ENCODE results near the gene LIPC.

Gene LIPC

DNA sequence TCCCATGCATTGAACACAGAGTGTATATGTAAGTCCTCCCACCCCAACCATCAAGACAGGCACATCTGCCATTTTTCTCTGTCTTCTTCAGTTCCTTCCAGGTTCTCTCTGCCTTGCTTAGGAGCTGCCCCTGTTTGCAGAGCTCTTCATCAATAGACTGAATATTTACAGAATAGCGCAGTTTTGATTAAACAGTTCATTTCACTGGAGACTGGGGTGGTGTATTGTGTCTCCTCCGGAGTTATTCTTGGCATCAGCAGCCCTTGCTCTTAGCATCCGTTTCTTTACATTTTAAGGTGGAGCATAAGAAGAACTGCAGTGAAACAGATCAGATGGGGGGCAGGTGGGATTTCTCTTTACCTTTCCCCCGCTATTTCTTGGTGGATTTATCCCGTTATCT is 87.7 kb downstream of the LIPC start:
- no peak overlapping the region for H3K4me3 ChIP-seq (ENCODE audit: low read length)
- no peaks in the 10 kb centered on the region for H3K36me3 ChIP-seq (ENCODE audit: insufficient read depth, low read length)
- H2AFZ ChIP-seq (ENCODE audit: low read depth, low read length) = no peak overlapping the region
- H3K9me3 ChIP-seq (ENCODE audit: low read length) = peaks cover 3% of the 10 kb centered on the region
- peaks cover 27% of the 10 kb centered on the region for H3K4me1 ChIP-seq (ENCODE audit: insufficient read depth, low read length)
- peaks cover 8% of the 10 kb centered on the region for H3K27me3 ChIP-seq (ENCODE audit: insufficient read depth, low read length)

DNA sequence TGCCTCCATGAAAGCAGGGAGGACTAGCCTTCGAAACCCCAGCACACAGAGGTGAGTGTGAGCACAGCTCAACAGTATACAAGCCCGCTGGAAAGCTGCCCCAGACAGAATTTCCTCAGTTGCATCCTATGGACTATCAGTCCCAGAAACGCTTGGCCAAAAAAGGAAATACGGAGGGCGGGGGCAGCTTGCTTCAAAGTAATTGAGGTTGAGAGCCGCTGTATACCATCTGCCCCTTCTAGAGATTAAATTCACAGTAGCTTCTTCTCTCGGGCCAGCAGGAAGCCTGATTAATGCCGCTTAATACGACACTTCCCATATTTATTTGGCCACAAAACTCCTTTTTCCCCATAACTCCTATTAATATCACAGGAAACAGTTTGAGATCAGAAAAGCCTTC is 88.7 kb downstream of the LIPC start:
- peaks cover 8% of the 10 kb centered on the region for H3K27me3 ChIP-seq (ENCODE audit: insufficient read depth, low read length)
- H3K4me3 ChIP-seq (ENCODE audit: low read length) = no peak overlapping the region
- H3K9me3 ChIP-seq (ENCODE audit: low read length) = peaks cover 3% of the 10 kb centered on the region
- H3K4me1 ChIP-seq (ENCODE audit: insufficient read depth, low read length) = peaks cover 27% of the 10 kb centered on the region
- no peaks in the 10 kb centered on the region for H3K36me3 ChIP-seq (ENCODE audit: insufficient read depth, low read length)
- H2AFZ ChIP-seq (ENCODE audit: low read depth, low read length) = no peak overlapping the region

DNA sequence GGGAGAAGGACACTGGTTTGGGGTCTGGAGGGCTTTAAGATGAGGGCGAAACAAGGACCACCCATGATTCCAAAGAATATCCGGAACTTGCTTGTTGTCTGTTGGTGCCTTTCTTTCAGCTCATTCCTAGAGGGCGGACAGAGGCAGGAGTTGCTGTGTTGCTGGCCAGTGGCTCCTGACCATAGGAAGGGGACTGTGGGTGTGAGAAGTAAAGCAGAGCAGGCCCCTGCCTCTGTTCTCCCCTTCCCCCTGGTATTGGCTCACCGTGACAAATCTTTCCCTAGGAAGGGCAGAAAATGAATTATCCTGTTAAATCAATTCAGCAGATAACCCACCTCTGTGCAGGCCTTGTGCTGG is 89.1 kb downstream of the LIPC start:
- no peaks in the 10 kb centered on the region for H3K36me3 ChIP-seq (ENCODE audit: insufficient read depth, low read length)
- H3K4me3 ChIP-seq (ENCODE audit: low read length) = no peak overlapping the region
- no peak overlapping the region for H2AFZ ChIP-seq (ENCODE audit: low read depth, low read length)
- H3K9me3 ChIP-seq (ENCODE audit: low read length) = peaks cover 3% of the 10 kb centered on the region
- peaks cover 8% of the 10 kb centered on the region for H3K27me3 ChIP-seq (ENCODE audit: insufficient read depth, low read length)
- peaks cover 27% of the 10 kb centered on the region for H3K4me1 ChIP-seq (ENCODE audit: insufficient read depth, low read length)

DNA sequence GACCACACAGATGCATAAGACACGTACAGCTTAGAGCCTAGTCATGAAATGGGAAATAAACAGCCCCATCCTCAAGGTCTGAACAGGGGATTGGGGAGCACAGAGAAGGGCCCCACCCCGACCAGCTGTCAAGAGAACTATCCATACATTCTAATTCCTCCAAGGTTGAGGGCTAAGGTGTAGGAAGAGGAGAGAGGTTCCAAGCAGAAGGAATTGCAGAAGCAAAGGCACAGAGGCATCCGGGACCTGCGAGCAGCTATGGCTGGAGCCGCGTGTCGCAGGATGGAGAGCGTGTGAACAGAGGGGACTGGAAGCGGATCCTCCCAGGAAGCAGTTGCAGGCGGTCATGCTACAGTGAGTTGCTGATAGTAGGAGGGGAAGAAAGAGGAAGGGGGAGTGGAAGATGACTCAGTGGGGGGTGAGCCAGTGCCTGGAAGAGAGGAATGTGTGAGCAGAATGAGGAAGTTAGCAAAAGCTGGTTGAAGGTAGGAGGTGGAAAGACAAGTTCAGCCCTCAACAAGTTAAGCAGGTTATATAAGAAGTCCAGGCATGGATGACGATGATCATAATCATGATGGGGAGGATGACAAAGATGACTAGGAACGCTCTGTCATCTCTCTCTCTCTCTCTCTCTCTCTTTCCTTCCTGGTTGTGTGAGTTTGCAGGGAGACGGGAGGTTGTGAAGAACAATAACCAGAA is 89.7 kb downstream of the LIPC start:
- no peak overlapping the region for H3K4me3 ChIP-seq (ENCODE audit: low read length)
- peaks cover 27% of the 10 kb centered on the region for H3K4me1 ChIP-seq (ENCODE audit: insufficient read depth, low read length)
- H2AFZ ChIP-seq (ENCODE audit: low read depth, low read length) = no peak overlapping the region
- H3K9me3 ChIP-seq (ENCODE audit: low read length) = peaks cover 3% of the 10 kb centered on the region
- H3K27me3 ChIP-seq (ENCODE audit: insufficient read depth, low read length) = peaks cover 8% of the 10 kb centered on the region
- H3K36me3 ChIP-seq (ENCODE audit: insufficient read depth, low read length) = no peaks in the 10 kb centered on the region

DNA sequence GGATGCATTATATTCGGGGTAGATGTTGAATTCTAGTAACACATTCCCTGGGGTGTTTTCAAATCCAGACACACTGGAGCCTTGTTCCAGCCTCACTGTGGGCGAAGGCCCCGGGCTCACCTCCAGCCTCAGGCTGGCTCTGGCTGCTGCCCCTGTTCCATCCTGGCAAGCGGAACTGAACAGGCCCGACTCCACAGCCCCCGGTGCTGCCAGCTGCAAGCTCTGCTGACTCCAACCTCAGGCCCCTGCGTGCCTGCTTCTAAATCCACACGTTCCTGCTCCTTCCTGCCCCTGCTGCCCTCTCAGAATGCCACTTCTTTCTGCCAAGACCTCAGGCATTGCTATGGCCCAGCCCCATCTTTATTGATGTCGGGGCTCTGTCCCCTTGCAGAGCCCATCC is 90.6 kb downstream of the LIPC start:
- peaks cover 18% of the 10 kb centered on the region for H3K4me1 ChIP-seq (ENCODE audit: insufficient read depth, low read length)
- H3K9me3 ChIP-seq (ENCODE audit: low read length) = peaks cover 3% of the 10 kb centered on the region
- no peaks in the 10 kb centered on the region for H3K36me3 ChIP-seq (ENCODE audit: insufficient read depth, low read length)
- peaks cover 8% of the 10 kb centered on the region for H3K27me3 ChIP-seq (ENCODE audit: insufficient read depth, low read length)
- no peak overlapping the region for H2AFZ ChIP-seq (ENCODE audit: low read depth, low read length)
- no peak overlapping the region for H3K4me3 ChIP-seq (ENCODE audit: low read length)

DNA sequence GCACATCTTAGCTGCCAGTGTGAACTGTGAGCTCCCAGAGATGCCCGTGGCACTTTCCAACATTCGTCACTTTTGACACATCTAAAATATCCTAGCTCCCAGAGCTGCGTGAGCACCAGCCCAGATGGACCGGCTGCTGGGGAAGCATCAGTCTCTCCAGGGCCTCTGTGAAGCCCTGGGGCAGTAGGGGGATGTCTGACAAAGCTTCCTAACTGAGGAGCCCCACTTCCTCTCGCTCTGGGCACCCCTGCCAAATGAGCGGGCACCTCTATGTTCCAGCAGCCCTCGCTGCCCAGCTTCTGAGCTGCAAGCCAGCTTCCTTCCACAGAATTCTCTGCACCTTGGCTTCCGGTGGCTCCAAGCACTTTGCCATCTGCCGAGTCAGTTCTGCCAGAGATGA is 91.1 kb downstream of the LIPC start:
- Histone ChIP-seq H3K27me3 (ENCODE audit: insufficient read depth, low read length) (peaks cover 8% of the 10 kb centered on the region), H3K9me3 (ENCODE audit: low read length) (peaks cover 3% of the 10 kb centered on the region), H3K4me3 (ENCODE audit: low read length) (no peak overlapping the region), H2AFZ (ENCODE audit: low read depth, low read length) (no peak overlapping the region), H3K36me3 (ENCODE audit: insufficient read depth, low read length) (no peaks in the 10 kb centered on the region), H3K4me1 (ENCODE audit: insufficient read depth, low read length) (peaks cover 17% of the 10 kb centered on the region)

DNA sequence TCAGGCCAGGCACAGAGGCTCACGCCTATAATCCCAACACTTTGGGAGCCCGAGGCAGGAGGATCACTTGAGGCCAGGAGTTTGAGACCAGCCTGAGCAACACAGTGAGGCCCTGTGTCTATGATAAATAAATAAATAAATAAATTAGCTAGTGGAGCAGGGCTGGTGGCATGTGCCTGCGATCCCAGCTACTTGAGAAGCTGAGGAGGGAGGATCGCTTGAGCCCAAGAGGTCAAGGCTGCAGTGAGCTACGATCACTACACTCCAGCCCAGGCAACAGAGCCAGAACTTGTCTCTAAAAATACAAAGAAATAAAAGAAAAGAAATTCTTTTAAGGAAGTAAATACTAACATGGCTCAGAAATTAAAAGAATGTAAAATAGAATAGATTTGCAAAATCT is 91.8 kb downstream of the LIPC start:
- Histone ChIP-seq H3K36me3 (ENCODE audit: insufficient read depth, low read length) (no peaks in the 10 kb centered on the region), H3K9me3 (ENCODE audit: low read length) (peaks cover 3% of the 10 kb centered on the region), H3K4me1 (ENCODE audit: insufficient read depth, low read length) (peaks cover 9% of the 10 kb centered on the region), H3K4me3 (ENCODE audit: low read length) (no peak overlapping the region), H2AFZ (ENCODE audit: low read depth, low read length) (no peak overlapping the region), H3K27me3 (ENCODE audit: insufficient read depth, low read length) (peaks cover 8% of the 10 kb centered on the region)

DNA sequence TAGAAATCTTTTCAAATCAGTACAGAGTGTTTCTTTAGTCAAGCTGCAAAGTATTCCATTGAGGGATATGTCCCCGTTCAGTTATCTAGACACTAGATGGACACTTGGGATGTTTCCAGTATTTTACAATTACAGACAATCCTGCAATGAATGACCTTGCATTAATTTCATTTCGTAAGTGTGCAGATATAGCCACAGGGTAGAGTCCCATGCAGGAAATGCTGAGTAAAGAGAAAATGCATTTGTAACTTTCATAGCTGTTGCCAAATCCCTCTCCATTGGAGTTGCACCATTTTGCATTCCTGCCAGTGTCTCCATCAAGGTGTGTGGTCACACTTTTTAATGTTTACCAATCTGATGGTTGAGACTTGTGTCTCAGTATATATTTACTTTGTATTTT is 92.5 kb downstream of the LIPC start:
- peaks cover 7% of the 10 kb centered on the region for H3K4me1 ChIP-seq (ENCODE audit: insufficient read depth, low read length)
- no peak overlapping the region for H3K4me3 ChIP-seq (ENCODE audit: low read length)
- peaks cover 8% of the 10 kb centered on the region for H3K27me3 ChIP-seq (ENCODE audit: insufficient read depth, low read length)
- peaks cover 3% of the 10 kb centered on the region for H3K9me3 ChIP-seq (ENCODE audit: low read length)
- H2AFZ ChIP-seq (ENCODE audit: low read depth, low read length) = no peak overlapping the region
- H3K36me3 ChIP-seq (ENCODE audit: insufficient read depth, low read length) = no peaks in the 10 kb centered on the region

DNA sequence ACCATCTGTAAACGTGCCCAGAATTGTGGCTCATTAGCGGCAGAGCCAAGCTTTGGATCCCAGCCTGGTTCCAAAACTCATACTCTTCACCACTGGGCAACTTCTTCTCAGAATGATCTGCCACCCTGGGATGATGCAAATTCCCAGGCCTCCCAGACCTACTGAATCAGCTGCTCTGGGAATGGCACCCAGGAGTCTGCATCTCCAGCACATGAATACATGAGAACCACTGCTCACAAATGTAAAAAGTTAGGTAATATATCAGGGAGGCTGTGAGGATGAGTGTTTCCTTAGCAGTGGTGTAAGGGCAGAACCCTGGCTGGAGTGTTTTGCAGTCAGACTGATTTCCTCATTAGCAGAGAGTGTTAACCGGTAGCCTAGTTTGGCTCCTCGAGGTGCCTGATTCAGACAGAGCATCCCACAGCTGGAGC is 94.2 kb downstream of the LIPC start:
- H3K36me3 ChIP-seq (ENCODE audit: insufficient read depth, low read length) = no peaks in the 10 kb centered on the region
- no peak overlapping the region for H2AFZ ChIP-seq (ENCODE audit: low read depth, low read length)
- H3K4me3 ChIP-seq (ENCODE audit: low read length) = no peak overlapping the region
- H3K9me3 ChIP-seq (ENCODE audit: low read length) = peaks cover 3% of the 10 kb centered on the region
- peaks cover 4% of the 10 kb centered on the region for H3K27me3 ChIP-seq (ENCODE audit: insufficient read depth, low read length)
- peaks cover 3% of the 10 kb centered on the region for H3K4me1 ChIP-seq (ENCODE audit: insufficient read depth, low read length)

DNA sequence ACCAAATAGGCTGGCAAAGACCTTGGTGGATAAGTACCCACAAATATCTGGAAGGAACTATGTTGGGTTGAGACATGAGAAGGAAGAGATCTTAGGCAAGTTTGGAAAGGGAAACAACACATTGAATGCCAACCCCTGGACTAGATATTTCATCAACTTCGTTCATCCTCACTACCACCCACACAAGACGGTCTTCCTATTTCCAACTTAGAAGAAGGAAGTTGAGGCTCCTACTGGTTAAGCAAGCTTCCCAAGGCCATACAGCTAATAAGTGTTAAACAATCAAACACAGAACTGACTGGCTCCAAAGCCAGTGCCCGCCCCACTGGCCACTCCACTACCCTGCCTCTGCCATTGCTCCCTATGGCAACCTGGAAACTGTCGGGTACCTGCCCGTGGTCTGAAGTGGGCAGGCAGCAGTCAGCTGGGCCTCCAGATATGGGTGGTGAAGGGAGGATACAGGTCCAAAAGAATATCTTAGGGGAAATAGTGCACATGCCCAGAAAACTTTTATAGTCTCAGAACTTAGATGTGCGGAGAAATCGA is 94.9 kb downstream of the LIPC start:
- no peaks in the 10 kb centered on the region for H3K4me1 ChIP-seq (ENCODE audit: insufficient read depth, low read length)
- no peak overlapping the region for H2AFZ ChIP-seq (ENCODE audit: low read depth, low read length)
- H3K27me3 ChIP-seq (ENCODE audit: insufficient read depth, low read length) = peaks cover 4% of the 10 kb centered on the region
- H3K9me3 ChIP-seq (ENCODE audit: low read length) = peaks cover 3% of the 10 kb centered on the region
- no peaks in the 10 kb centered on the region for H3K36me3 ChIP-seq (ENCODE audit: insufficient read depth, low read length)
- H3K4me3 ChIP-seq (ENCODE audit: low read length) = no peak overlapping the region

DNA sequence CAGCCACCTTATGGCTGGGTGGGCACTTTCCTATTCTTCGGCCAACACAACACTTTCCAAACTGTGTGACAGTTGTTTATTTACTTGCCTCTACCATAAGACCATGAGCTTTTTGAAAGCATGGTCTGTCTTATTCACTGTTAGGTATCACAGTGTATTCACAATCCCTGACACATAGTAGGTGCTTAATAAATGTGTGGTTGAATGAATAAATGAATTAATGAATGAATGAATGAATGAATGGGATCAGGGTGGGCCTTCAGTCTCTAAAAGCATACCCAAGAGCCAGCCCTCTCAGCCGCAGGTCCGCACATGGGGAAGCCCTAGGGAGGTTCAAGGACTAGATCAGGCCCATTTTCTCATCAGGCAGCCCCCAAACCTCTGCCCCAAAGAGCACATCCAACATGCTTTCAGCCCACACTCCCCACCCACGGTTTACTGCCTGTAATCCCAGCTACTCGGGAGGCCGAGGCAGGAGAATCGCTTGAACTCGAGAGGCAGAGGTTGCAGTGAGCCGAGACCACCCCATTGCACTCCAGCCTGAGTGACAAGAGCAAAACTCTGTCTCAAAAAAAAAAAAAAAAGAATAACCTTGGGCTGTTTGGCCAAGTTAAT is 95.9 kb downstream of the LIPC start:
- Histone ChIP-seq H3K4me1 (ENCODE audit: insufficient read depth, low read length) (no peaks in the 10 kb centered on the region), H3K9me3 (ENCODE audit: low read length) (no peaks in the 10 kb centered on the region), H3K27me3 (ENCODE audit: insufficient read depth, low read length) (no peaks in the 10 kb centered on the region), H3K4me3 (ENCODE audit: low read length) (no peak overlapping the region), H2AFZ (ENCODE audit: low read depth, low read length) (no peak overlapping the region), H3K36me3 (ENCODE audit: insufficient read depth, low read length) (no peaks in the 10 kb centered on the region)

DNA sequence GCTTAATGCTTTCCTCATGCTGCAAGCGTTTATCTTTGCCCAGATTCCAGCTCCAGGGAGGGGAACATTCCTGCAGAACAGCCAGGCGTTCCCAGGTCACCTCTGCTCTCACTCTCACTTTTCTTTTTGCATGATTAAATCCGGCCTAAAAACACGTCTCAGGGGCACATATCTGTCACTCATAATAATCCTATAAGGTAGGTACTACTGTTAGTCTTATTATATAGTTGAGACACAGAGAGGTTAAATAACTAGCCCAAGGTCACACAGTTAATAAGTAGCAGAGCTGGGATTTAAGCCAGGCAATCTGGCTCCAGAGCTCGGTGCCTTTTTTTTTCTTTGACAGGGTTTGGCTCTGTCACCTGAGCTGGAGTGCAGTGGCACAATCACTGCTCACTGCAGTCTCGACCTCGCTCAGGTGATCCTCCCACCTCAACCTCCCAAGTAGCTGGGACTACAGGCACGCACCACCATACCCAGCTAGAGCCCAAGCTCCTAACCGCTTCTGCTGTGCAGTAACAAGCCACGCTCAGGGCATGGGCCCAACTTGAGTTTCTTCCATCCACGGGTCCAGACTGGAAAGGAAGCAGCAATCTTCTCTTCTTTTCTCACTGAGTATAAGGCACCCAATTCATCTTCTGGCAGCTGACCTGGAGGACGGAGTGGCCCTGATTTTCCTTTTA is 96.5 kb downstream of the LIPC start:
- H3K4me3 ChIP-seq (ENCODE audit: low read length) = no peak overlapping the region
- H3K9me3 ChIP-seq (ENCODE audit: low read length) = no peaks in the 10 kb centered on the region
- H2AFZ ChIP-seq (ENCODE audit: low read depth, low read length) = no peak overlapping the region
- H3K4me1 ChIP-seq (ENCODE audit: insufficient read depth, low read length) = no peaks in the 10 kb centered on the region
- H3K36me3 ChIP-seq (ENCODE audit: insufficient read depth, low read length) = no peaks in the 10 kb centered on the region
- no peaks in the 10 kb centered on the region for H3K27me3 ChIP-seq (ENCODE audit: insufficient read depth, low read length)

DNA sequence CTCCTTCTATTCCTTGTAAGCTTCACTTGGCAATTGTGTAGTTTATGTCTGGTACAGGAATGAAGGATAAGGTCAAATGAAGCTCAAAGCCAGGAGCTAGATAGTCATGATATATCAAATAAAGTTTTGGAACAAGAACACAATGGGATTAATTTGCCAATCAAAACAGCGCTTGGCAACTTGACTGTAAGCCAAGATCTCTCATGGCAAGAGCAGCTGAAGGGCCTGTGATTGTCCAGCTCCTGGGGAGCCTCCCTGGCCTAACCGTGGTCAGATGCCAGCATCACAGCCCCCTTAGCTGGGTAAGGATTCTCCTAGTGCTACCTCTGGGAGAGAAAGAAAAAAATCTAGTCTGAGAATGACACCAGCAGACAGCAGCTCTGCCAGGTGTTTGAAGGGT is 97.2 kb downstream of the LIPC start:
- Histone ChIP-seq H3K4me1 (ENCODE audit: insufficient read depth, low read length) (no peaks in the 10 kb centered on the region), H3K27me3 (ENCODE audit: insufficient read depth, low read length) (no peaks in the 10 kb centered on the region), H3K4me3 (ENCODE audit: low read length) (no peak overlapping the region), H2AFZ (ENCODE audit: low read depth, low read length) (no peak overlapping the region), H3K9me3 (ENCODE audit: low read length) (no peaks in the 10 kb centered on the region), H3K36me3 (ENCODE audit: insufficient read depth, low read length) (no peaks in the 10 kb centered on the region)

Measured in neuron (in vitro differentiated cells).